Caco-2 (cell line): Measurements from ENCODE around the gene CDC42. TPM values are rescaled to one million over a fixed set of nuclear protein-coding genes. Genes with fewer than 3 reads are reported as not detected.

Source experiments
- BruUV-seq: library from RNA; stranded (reverse); fragments of 400-500 nt; replicated peaks from 2 replicates; lab custom pipeline; 2021; lab: Mats Ljungman, UMichigan
- CTCF ChIA-PET: fragments of 300-600 bp; sonication (Branson Sonifier 250); formaldehyde crosslinking; loops from one replicate; lab custom pipeline; 2022; ENCODE audit warnings: antibody characterized with exemption; lab: Charles Lee
- POLR2A ChIA-PET: fragments of 300-600 bp; sonication (Branson Sonifier 250); formaldehyde crosslinking; loops from one replicate; lab custom pipeline; 2022; ENCODE audit warnings: antibody characterized with exemption; lab: Charles Lee
- DNase-seq, 2 experiments: peaks; one replicate each; pipeline versions ENCODE4 v3.0.0 to v3.0.0-alpha.2; 2020 to 2022
- H3K27me3 ChIP-seq: replicated peaks from 2 replicates; pipeline ENCODE4 v1.6.0; 2011; ENCODE audit warnings: low read length; ENCODE audit not compliant: control insufficient read depth, insufficient read depth
- H3K36me3 ChIP-seq: 2 replicates; pipeline ENCODE4 v1.5.1; 2011; ENCODE audit warnings: low read length; ENCODE audit not compliant: control insufficient read depth, insufficient read depth
- H3K4me1 ChIP-seq: fragments of 250-450 bp; sonication (Bioruptor Pico); 2 replicates; pipeline ENCODE4 v1.5.1; 2020; ENCODE audit warnings: mild to moderate bottlenecking
- H3K4me3 ChIP-seq: 2 replicates; pipeline ENCODE4 v1.5.1; 2011; ENCODE audit warnings: low read depth, mild to moderate bottlenecking, control low read depth, low read length
- H3K9me3 ChIP-seq: fragments of 250-450 bp; sonication (Bioruptor Pico); 2 replicates; pipeline ENCODE4 v1.5.1; 2020; ENCODE audit warnings: mild to moderate bottlenecking, moderate library complexity
- H3K27ac Mint-ChIP-seq: one replicate; pipeline ENCODE4 v1.8.0; 2022; ENCODE audit warnings: mixed read lengths; ENCODE audit not compliant: unreplicated experiment
- H3K27me3 Mint-ChIP-seq: one replicate; pipeline ENCODE4 v1.8.0; 2022; ENCODE audit warnings: mixed read lengths; ENCODE audit not compliant: insufficient read depth, unreplicated experiment
- H3K36me3 Mint-ChIP-seq: one replicate; pipeline ENCODE4 v1.8.0; 2022; ENCODE audit warnings: mild to moderate bottlenecking, mixed read lengths; ENCODE audit not compliant: insufficient read depth, unreplicated experiment
- H3K4me1 Mint-ChIP-seq: one replicate; pipeline ENCODE4 v1.8.0; 2022; ENCODE audit warnings: low read depth, mixed read lengths; ENCODE audit not compliant: unreplicated experiment
- H3K4me3 Mint-ChIP-seq: one replicate; pipeline ENCODE4 v1.8.0; 2022; ENCODE audit warnings: mild to moderate bottlenecking, moderate library complexity, mixed read lengths; ENCODE audit not compliant: unreplicated experiment
- H3K9me3 Mint-ChIP-seq: one replicate; pipeline ENCODE4 v1.8.0; 2022; ENCODE audit warnings: mixed read lengths; ENCODE audit not compliant: unreplicated experiment
- intact Hi-C: fragments of 100-400 bp; cut with micrococcal nuclease; formaldehyde crosslinking; loops from one replicate; pipeline ENCODE4 v1.10.0; 2022; ENCODE audit not compliant: unreplicated experiment
- total RNA-seq: library from RNA; stranded (reverse); gene quantifications from 2 replicates; pipeline ENCODE4 v1.2.3, GENCODE V29; 2022
- TF ChIP-seq, protein P1 (sequence below), 2 experiments: fragments of 200-600 bp in 1 of 2; IDR thresholded peaks; 1 replicate in 1 of 2; 2 replicates in 1 of 2; pipeline versions ENCODE4 v1.5.1 to v1.8.0; 2011 to 2022; ENCODE audit warnings: antibody characterized with exemption in 1 of 2, control low read depth in 1 of 2, inconsistent platforms in 1 of 2, low read depth in 1 of 2, low read length in 1 of 2, mild to moderate bottlenecking in 1 of 2, moderate library complexity in 1 of 2; ENCODE audit not compliant: insufficient read depth in 1 of 2, severe bottlenecking in 1 of 2, unreplicated experiment in 1 of 2

CDC42 gene
- total RNA-seq, 1 experiment from 2014 or later, result 240 TPM

DNA sequence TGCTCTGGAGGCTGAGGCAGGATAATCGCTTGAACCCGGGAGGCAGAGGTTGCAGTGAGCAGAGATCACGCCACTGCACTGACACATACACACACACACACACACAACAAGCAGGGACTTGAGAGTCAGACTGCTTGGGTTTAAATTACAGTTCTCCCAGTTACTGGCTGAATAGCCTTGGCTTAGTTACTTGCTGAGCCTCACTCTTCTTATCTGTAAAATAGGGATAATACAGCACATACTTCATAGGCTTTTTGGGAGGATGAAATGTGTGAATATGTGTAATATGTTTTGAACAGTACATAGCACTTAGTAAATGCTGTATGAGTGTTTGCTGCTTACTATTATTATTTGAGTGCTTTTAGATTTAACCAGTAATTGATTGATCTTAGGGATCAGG lies 23.8 kb downstream of the CDC42 start:
- no peak for DNase-seq
- peaks cover 5% of the 10 kb centered on the region; the same call in 1 of the 2 replicates for H3K4me1 ChIP-seq
- TF ChIP-seq, protein P1, sequence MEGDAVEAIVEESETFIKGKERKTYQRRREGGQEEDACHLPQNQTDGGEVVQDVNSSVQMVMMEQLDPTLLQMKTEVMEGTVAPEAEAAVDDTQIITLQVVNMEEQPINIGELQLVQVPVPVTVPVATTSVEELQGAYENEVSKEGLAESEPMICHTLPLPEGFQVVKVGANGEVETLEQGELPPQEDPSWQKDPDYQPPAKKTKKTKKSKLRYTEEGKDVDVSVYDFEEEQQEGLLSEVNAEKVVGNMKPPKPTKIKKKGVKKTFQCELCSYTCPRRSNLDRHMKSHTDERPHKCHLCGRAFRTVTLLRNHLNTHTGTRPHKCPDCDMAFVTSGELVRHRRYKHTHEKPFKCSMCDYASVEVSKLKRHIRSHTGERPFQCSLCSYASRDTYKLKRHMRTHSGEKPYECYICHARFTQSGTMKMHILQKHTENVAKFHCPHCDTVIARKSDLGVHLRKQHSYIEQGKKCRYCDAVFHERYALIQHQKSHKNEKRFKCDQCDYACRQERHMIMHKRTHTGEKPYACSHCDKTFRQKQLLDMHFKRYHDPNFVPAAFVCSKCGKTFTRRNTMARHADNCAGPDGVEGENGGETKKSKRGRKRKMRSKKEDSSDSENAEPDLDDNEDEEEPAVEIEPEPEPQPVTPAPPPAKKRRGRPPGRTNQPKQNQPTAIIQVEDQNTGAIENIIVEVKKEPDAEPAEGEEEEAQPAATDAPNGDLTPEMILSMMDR (IDR thresholded peaks at IDR 0.05; ENCODE audit: insufficient read depth in 1 of 2, low read depth in 1 of 2, low read length in 1 of 2, severe bottlenecking in 1 of 2, unreplicated experiment in 1 of 2), result no peak
- Mint-ChIP-seq H3K9me3 (no peaks in the 10 kb centered on the region), H3K36me3 (peaks cover 68% of the 10 kb centered on the region), H3K4me3 (no peak overlapping the region), H3K4me1 (peaks cover 13% of the 10 kb centered on the region), H3K27me3 (no peaks in the 10 kb centered on the region), H3K27ac (peak overlapping the region; percentile 4)
- ChIA-PET POLR2A (no interaction called here), CTCF (no interaction called here)
- intact Hi-C loops, result no loop called here
- BruUV-seq, result no TSS peak
- H3K36me3 ChIP-seq, result peaks cover 1% of the 10 kb centered on the region
- H3K27me3 ChIP-seq, result no peaks in the 10 kb centered on the region
- no peaks in the 10 kb centered on the region for H3K9me3 ChIP-seq
- H3K4me3 ChIP-seq, result no peak overlapping the region

DNA sequence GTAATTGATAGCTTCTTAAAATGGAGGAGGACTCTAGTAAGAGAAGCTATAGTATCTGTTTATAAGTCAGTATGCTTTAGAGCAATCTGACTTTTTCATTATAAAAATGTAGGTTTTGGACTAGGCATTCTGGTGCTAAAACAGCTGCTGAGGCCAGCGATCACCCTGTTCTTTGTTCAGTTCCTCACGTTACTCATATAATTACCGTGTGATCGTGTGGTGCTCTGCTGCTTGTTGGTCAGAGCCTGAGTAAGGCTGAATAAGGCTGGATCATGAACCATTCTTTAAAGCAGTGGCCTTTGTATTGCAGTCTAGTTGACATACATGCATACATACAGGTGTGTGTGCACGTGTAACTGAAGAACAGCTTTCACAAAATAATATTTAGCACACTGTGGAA lies 25.2 kb downstream of the CDC42 start:
- Mint-ChIP-seq H3K27me3 (no peaks in the 10 kb centered on the region), H3K27ac (no peak overlapping the region), H3K9me3 (no peaks in the 10 kb centered on the region), H3K4me1 (peaks cover 13% of the 10 kb centered on the region), H3K36me3 (peaks cover 76% of the 10 kb centered on the region), H3K4me3 (no peak overlapping the region)
- Histone ChIP-seq H3K27me3 (no peaks in the 10 kb centered on the region), H3K4me1 (0 out of 2 replicates have a peak, but pooled peaks cover 3% of the 10 kb centered on the region), H3K9me3 (no peaks in the 10 kb centered on the region), H3K36me3 (peaks cover 1% of the 10 kb centered on the region), H3K4me3 (no peak overlapping the region)
- TF ChIP-seq, protein P1 (IDR thresholded peaks at IDR 0.05; ENCODE audit: insufficient read depth in 1 of 2, low read depth in 1 of 2, low read length in 1 of 2, severe bottlenecking in 1 of 2, unreplicated experiment in 1 of 2), result no peak
- ChIA-PET POLR2A (no interaction called here), CTCF (no interaction called here)
- DNase-seq, result no peak
- intact Hi-C loops, result no loop called here
- BruUV-seq, result no TSS peak

DNA sequence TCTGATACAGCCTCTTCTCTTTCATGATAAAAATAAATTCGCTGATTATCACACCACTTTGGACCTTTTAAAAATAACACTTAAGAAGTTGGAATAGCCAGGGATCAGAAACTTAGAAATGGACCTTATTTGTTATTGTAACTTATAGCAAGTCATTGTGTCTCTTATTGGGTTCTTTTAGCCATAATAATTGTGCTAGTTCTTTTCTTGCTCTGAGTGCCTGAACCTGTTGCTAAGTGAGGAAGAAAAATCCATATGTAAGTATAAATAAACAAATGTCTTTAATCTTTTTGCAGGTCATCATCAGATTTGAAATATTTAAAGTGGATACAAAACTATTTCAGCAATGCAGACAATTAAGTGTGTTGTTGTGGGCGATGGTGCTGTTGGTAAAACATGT lies 25.6 kb downstream of the CDC42 start:
- Mint-ChIP-seq H3K4me3 (no peak overlapping the region), H3K4me1 (peaks cover 13% of the 10 kb centered on the region), H3K36me3 (peaks cover 76% of the 10 kb centered on the region), H3K9me3 (no peaks in the 10 kb centered on the region), H3K27me3 (no peaks in the 10 kb centered on the region), H3K27ac (no peak overlapping the region)
- Histone ChIP-seq H3K9me3 (no peaks in the 10 kb centered on the region), H3K4me3 (no peak overlapping the region), H3K36me3 (peaks cover 1% of the 10 kb centered on the region), H3K4me1 (0 out of 2 replicates have a peak, but pooled peaks cover 3% of the 10 kb centered on the region), H3K27me3 (no peaks in the 10 kb centered on the region)
- no TSS peak for BruUV-seq
- DNase-seq, result no peak
- CTCF ChIA-PET, result no interaction called here
- intact Hi-C loops, result no loop called here
- POLR2A ChIA-PET, result no interaction called here
- TF ChIP-seq, protein P1 (IDR thresholded peaks at IDR 0.05; ENCODE audit: insufficient read depth in 1 of 2, low read depth in 1 of 2, low read length in 1 of 2, severe bottlenecking in 1 of 2, unreplicated experiment in 1 of 2), result no peak
